ENCODE data around the gene PAM.

PAM gene

GRCh38 chr5:102879741-102880140 is 124.6 kb downstream of the PAM start:
- H3K9ac ChIP-seq (ENCODE audit: low read length) = no peak overlapping the region
- H3K27me3 ChIP-seq (ENCODE audit: control insufficient read depth, insufficient read depth, low read length) = no peaks in the 10 kb centered on the region
- H3K4me3 ChIP-seq (ENCODE audit: low read length) = no peak overlapping the region
- H3K27ac ChIP-seq (ENCODE audit: low read depth, low read length) = no peak overlapping the region
- no peaks in the 10 kb centered on the region for H3K36me3 ChIP-seq (ENCODE audit: control insufficient read depth, insufficient read depth, low read length)
- no peaks in the 10 kb centered on the region for H3K4me1 ChIP-seq (ENCODE audit: control insufficient read depth, insufficient read depth, low read length)

GRCh38 chr5:102886586-102886985 is 131.5 kb downstream of the PAM start:
- Histone ChIP-seq H3K4me3 (ENCODE audit: low read length) (no peak overlapping the region), H3K27ac (ENCODE audit: low read depth, low read length) (no peak overlapping the region), H3K9ac (ENCODE audit: low read length) (no peak overlapping the region), H3K36me3 (ENCODE audit: control insufficient read depth, insufficient read depth, low read length) (no peaks in the 10 kb centered on the region), H3K4me1 (ENCODE audit: control insufficient read depth, insufficient read depth, low read length) (peaks cover 2% of the 10 kb centered on the region), H3K27me3 (ENCODE audit: control insufficient read depth, insufficient read depth, low read length) (no peaks in the 10 kb centered on the region)

GRCh38 chr5:102888483-102888882 is 133.4 kb downstream of the PAM start:
- Histone ChIP-seq H3K4me3 (ENCODE audit: low read length) (no peak overlapping the region), H3K27ac (ENCODE audit: low read depth, low read length) (no peak overlapping the region), H3K27me3 (ENCODE audit: control insufficient read depth, insufficient read depth, low read length) (no peaks in the 10 kb centered on the region), H3K4me1 (ENCODE audit: control insufficient read depth, insufficient read depth, low read length) (peaks cover 2% of the 10 kb centered on the region), H3K9ac (ENCODE audit: low read length) (no peak overlapping the region), H3K36me3 (ENCODE audit: control insufficient read depth, insufficient read depth, low read length) (no peaks in the 10 kb centered on the region)

DNA sequence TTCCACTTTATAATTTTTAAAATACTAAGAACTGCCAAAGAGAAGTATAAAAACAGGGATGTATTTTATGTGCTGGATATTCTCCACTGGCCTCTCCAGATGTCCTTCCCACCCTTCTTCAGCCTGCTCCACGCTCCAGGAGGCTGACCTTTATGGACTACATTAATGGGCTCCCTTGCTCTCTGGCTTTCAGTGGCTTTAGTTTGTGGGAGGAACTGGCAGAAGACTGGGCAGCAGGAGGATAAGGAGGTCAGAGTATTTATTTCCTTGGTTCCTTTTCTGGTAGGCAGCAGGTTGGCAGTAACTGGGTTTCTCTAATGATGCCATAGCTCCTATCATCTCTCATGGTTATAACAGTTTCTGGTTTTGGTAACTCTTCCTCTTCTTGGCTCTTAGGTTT is 133.9 kb downstream of the PAM start:
- Histone ChIP-seq H3K27me3 (ENCODE audit: control insufficient read depth, insufficient read depth, low read length) (no peaks in the 10 kb centered on the region), H3K4me1 (ENCODE audit: control insufficient read depth, insufficient read depth, low read length) (peaks cover 2% of the 10 kb centered on the region), H3K9ac (ENCODE audit: low read length) (no peak overlapping the region), H3K4me3 (ENCODE audit: low read length) (no peak overlapping the region), H3K36me3 (ENCODE audit: control insufficient read depth, insufficient read depth, low read length) (no peaks in the 10 kb centered on the region), H3K27ac (ENCODE audit: low read depth, low read length) (no peak overlapping the region)

GRCh38 chr5:102890133-102890532 is 135.0 kb downstream of the PAM start:
- Histone ChIP-seq H3K27me3 (ENCODE audit: control insufficient read depth, insufficient read depth, low read length) (no peaks in the 10 kb centered on the region), H3K9ac (ENCODE audit: low read length) (no peak overlapping the region), H3K4me1 (ENCODE audit: control insufficient read depth, insufficient read depth, low read length) (peaks cover 2% of the 10 kb centered on the region), H3K4me3 (ENCODE audit: low read length) (no peak overlapping the region), H3K36me3 (ENCODE audit: control insufficient read depth, insufficient read depth, low read length) (no peaks in the 10 kb centered on the region), H3K27ac (ENCODE audit: low read depth, low read length) (no peak overlapping the region)

DNA sequence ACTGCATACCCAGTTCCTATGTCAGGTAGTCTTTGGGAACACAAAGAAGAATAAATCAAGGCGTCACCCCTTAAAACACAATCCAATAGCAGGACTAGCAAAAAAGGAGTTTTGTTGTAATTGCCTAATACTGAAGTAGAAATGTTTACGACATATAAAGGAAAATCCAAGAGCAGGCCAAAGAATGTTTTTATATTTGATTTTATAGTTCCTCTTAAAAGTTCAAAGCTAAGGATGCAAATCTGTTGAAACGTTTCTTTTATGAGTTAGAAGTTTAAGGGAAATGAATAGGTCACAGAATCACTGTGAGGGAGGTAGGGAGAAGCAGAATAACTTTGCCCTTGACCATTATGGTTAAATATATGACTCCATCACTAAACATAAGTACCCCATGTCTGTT is 136.1 kb downstream of the PAM start:
- H3K4me1 ChIP-seq (ENCODE audit: control insufficient read depth, insufficient read depth, low read length) = peaks cover 2% of the 10 kb centered on the region
- H3K36me3 ChIP-seq (ENCODE audit: control insufficient read depth, insufficient read depth, low read length) = no peaks in the 10 kb centered on the region
- H3K27ac ChIP-seq (ENCODE audit: low read depth, low read length) = no peak overlapping the region
- H3K27me3 ChIP-seq (ENCODE audit: control insufficient read depth, insufficient read depth, low read length) = no peaks in the 10 kb centered on the region
- H3K4me3 ChIP-seq (ENCODE audit: low read length) = no peak overlapping the region
- no peak overlapping the region for H3K9ac ChIP-seq (ENCODE audit: low read length)

DNA sequence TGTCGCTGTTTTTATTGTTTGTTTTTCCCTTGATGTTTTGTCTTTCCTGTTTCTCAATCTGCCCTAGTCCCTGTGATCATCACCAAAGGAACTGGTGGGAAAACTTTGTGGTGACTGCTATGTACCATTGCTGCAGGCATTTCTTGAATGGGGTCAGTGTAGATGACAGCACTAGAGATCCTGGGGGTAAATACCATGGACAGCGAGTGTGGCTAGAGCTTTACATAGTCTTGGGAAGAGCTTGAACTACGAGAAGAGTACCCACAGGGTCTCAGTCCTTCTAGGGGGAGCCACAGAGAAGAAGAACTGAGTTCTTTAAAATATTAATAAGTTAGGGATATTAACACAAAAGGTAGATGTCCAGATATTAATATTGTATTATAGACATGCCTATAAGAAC is 138.8 kb downstream of the PAM start:
- Histone ChIP-seq H3K4me1 (ENCODE audit: control insufficient read depth, insufficient read depth, low read length) (no peaks in the 10 kb centered on the region), H3K9ac (ENCODE audit: low read length) (no peak overlapping the region), H3K27me3 (ENCODE audit: control insufficient read depth, insufficient read depth, low read length) (no peaks in the 10 kb centered on the region), H3K36me3 (ENCODE audit: control insufficient read depth, insufficient read depth, low read length) (no peaks in the 10 kb centered on the region), H3K27ac (ENCODE audit: low read depth, low read length) (no peak overlapping the region), H3K4me3 (ENCODE audit: low read length) (no peak overlapping the region)

- Histone ChIP-seq H3K9ac (ENCODE audit: low read length) (no peak overlapping the region), H3K27me3 (ENCODE audit: control insufficient read depth, insufficient read depth, low read length) (no peaks in the 10 kb centered on the region), H3K36me3 (ENCODE audit: control insufficient read depth, insufficient read depth, low read length) (no peaks in the 10 kb centered on the region), H3K4me3 (ENCODE audit: low read length) (no peak overlapping the region), H3K4me1 (ENCODE audit: control insufficient read depth, insufficient read depth, low read length) (no peaks in the 10 kb centered on the region), H3K27ac (ENCODE audit: low read depth, low read length) (no peak overlapping the region)
Measured at GRCh38 chr5:102895234-102895633, 140.1 kb downstream of the PAM start.

DNA sequence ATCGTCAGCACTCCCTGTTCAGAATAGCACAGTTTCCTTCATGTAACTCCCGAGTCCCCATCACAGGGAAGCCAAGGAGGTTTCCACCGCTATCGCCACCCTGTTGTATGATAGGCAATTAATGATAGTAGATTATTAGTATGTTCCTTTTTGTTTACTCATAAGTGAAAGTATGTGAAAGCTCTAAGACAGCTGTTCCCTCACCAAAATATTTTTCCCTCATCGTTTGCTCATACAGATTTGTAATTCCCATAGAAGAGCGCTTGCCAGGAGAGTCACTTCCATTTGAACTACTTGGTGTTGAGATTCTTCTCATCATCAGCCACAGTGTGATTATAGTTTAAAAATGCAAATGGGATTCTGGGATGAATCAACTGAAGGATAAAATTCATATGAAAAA is 140.9 kb downstream of the PAM start:
- Histone ChIP-seq H3K9ac (ENCODE audit: low read length) (no peak overlapping the region), H3K4me1 (ENCODE audit: control insufficient read depth, insufficient read depth, low read length) (no peaks in the 10 kb centered on the region), H3K27me3 (ENCODE audit: control insufficient read depth, insufficient read depth, low read length) (no peaks in the 10 kb centered on the region), H3K4me3 (ENCODE audit: low read length) (no peak overlapping the region), H3K27ac (ENCODE audit: low read depth, low read length) (no peak overlapping the region), H3K36me3 (ENCODE audit: control insufficient read depth, insufficient read depth, low read length) (no peaks in the 10 kb centered on the region)

DNA sequence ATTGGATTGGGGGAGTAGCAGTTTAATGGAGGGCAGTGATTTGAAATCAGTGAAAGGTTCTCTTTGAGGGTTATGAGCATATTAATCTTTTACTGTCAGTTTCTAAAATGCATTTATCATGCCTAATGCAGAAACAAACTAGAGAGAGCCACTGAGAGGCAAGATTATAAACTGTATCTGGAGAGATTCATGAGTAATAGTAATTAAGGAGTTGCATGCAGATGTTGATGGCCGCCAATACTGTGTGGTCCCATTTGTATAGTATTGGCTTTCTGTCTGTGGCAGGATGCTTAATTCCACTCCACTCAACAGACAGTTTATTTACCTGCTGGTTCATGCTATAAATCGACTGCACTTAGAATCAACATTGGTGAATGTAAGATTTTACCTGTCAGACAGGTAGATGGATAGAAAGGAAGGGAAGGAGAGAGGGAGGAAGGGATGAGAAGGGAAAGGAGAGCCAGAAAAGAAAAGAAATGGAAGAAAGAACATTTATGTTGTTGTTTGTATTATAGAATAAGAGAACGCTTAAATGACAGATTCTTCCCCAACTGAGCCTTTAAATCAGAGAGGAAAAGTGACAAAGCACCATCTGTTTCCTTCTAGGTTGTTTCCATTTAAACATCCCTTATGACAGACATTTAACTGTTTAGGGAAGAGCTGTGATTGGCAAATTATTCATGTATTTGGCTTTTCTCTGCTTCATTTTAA is 146.5 kb downstream of the PAM start:
- no peaks in the 10 kb centered on the region for H3K4me1 ChIP-seq (ENCODE audit: control insufficient read depth, insufficient read depth, low read length)
- no peak overlapping the region for H3K9ac ChIP-seq (ENCODE audit: low read length)
- H3K27me3 ChIP-seq (ENCODE audit: control insufficient read depth, insufficient read depth, low read length) = no peaks in the 10 kb centered on the region
- no peak overlapping the region for H3K27ac ChIP-seq (ENCODE audit: low read depth, low read length)
- H3K4me3 ChIP-seq (ENCODE audit: low read length) = no peak overlapping the region
- H3K36me3 ChIP-seq (ENCODE audit: control insufficient read depth, insufficient read depth, low read length) = no peaks in the 10 kb centered on the region

DNA sequence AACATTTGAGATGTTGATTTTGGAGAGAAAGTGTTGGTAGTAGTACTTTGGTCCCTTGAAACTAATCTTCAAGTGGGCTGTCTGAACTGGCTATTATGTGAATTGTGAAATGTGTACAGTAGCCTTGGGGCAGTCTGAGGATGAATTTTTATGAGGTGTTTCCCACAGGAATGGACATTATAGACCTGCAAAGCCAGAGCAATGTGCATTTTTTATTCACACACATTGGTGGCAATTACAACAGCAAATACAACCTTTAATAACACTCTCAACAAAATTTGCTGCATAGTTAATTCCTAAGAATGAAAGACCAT is 147.0 kb downstream of the PAM start:
- no peak overlapping the region for H3K4me3 ChIP-seq (ENCODE audit: low read length)
- H3K9ac ChIP-seq (ENCODE audit: low read length) = no peak overlapping the region
- no peaks in the 10 kb centered on the region for H3K4me1 ChIP-seq (ENCODE audit: control insufficient read depth, insufficient read depth, low read length)
- no peaks in the 10 kb centered on the region for H3K36me3 ChIP-seq (ENCODE audit: control insufficient read depth, insufficient read depth, low read length)
- H3K27ac ChIP-seq (ENCODE audit: low read depth, low read length) = no peak overlapping the region
- no peaks in the 10 kb centered on the region for H3K27me3 ChIP-seq (ENCODE audit: control insufficient read depth, insufficient read depth, low read length)

DNA sequence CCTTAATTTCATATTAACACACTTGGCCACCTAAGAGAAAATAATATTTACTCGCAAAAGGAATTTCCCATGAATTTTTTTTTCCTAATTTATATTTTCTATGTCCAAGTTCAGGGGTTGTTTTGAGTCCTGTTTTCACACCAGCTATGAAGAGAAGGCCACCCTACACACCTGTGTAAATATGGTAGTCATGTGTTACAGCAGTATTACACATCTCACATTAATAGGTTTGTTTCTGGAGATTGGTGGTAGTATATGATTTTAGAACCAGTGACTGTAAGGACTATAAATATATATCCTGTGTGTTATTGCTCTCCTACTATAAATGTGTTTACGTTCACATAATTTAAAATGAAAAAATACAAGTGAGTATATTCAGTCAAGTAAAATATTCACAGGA is 147.5 kb downstream of the PAM start:
- Histone ChIP-seq H3K27me3 (ENCODE audit: control insufficient read depth, insufficient read depth, low read length) (no peaks in the 10 kb centered on the region), H3K4me3 (ENCODE audit: low read length) (no peak overlapping the region), H3K4me1 (ENCODE audit: control insufficient read depth, insufficient read depth, low read length) (no peaks in the 10 kb centered on the region), H3K9ac (ENCODE audit: low read length) (no peak overlapping the region), H3K27ac (ENCODE audit: low read depth, low read length) (no peak overlapping the region), H3K36me3 (ENCODE audit: control insufficient read depth, insufficient read depth, low read length) (no peaks in the 10 kb centered on the region)

GRCh38 chr5:102903074-102903871 is 148.2 kb downstream of the PAM start:
- Histone ChIP-seq H3K36me3 (ENCODE audit: control insufficient read depth, insufficient read depth, low read length) (no peaks in the 10 kb centered on the region), H3K4me3 (ENCODE audit: low read length) (no peak overlapping the region), H3K4me1 (ENCODE audit: control insufficient read depth, insufficient read depth, low read length) (no peaks in the 10 kb centered on the region), H3K9ac (ENCODE audit: low read length) (no peak overlapping the region), H3K27ac (ENCODE audit: low read depth, low read length) (no peak overlapping the region), H3K27me3 (ENCODE audit: control insufficient read depth, insufficient read depth, low read length) (no peaks in the 10 kb centered on the region)
